ENCODE measurements around the gene CKAP5. TPM values are rescaled to one million over a fixed set of nuclear protein-coding genes. Genes with fewer than 3 reads are reported as not detected.

Gene CKAP5
- total RNA-seq, 1 experiment from 2014 or later: 221 TPM

GRCh38 chr11:46877580-46877979 is 31.5 kb upstream of the CKAP5 start:
- POLR2A ChIA-PET: no interaction called here
- H3K9me3 Mint-ChIP-seq (ENCODE audit: unreplicated experiment): no peaks in the 10 kb centered on the region
- no TSS peak for BruUV-seq (replicated peaks)
- DNase-seq: no peak
- CTCF ChIA-PET: no interaction called here
- no peaks in the 10 kb centered on the region; the same call in 1 of the 2 replicates for H3K36me3 ChIP-seq (ENCODE audit: control insufficient read depth, insufficient read depth, low read length)
- no peak overlapping the region for H3K4me3 Mint-ChIP-seq (ENCODE audit: unreplicated experiment)
- no peaks in the 10 kb centered on the region for H3K27me3 ChIP-seq (replicated peaks; ENCODE audit: control insufficient read depth, insufficient read depth, low read length)
- H3K9me3 ChIP-seq: no peaks in the 10 kb centered on the region
- intact Hi-C loops (cut with micrococcal nuclease; ENCODE audit: unreplicated experiment): no loop called here
- H3K4me1 Mint-ChIP-seq (ENCODE audit: low read depth, unreplicated experiment): no peaks in the 10 kb centered on the region
- TF ChIP-seq, protein P1, sequence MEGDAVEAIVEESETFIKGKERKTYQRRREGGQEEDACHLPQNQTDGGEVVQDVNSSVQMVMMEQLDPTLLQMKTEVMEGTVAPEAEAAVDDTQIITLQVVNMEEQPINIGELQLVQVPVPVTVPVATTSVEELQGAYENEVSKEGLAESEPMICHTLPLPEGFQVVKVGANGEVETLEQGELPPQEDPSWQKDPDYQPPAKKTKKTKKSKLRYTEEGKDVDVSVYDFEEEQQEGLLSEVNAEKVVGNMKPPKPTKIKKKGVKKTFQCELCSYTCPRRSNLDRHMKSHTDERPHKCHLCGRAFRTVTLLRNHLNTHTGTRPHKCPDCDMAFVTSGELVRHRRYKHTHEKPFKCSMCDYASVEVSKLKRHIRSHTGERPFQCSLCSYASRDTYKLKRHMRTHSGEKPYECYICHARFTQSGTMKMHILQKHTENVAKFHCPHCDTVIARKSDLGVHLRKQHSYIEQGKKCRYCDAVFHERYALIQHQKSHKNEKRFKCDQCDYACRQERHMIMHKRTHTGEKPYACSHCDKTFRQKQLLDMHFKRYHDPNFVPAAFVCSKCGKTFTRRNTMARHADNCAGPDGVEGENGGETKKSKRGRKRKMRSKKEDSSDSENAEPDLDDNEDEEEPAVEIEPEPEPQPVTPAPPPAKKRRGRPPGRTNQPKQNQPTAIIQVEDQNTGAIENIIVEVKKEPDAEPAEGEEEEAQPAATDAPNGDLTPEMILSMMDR (IDR thresholded peaks at IDR 0.05; ENCODE audit: insufficient read depth in 1 of 2, low read depth in 1 of 2, low read length in 1 of 2, severe bottlenecking in 1 of 2, unreplicated experiment in 1 of 2): no peak
- no peaks in the 10 kb centered on the region for H3K27me3 Mint-ChIP-seq (ENCODE audit: insufficient read depth, unreplicated experiment)
- no peaks in the 10 kb centered on the region for H3K4me1 ChIP-seq
- H3K27ac Mint-ChIP-seq (ENCODE audit: unreplicated experiment): no peak overlapping the region
- no peak overlapping the region for H3K4me3 ChIP-seq (ENCODE audit: low read depth, low read length)
- peaks cover 18% of the 10 kb centered on the region for H3K36me3 Mint-ChIP-seq (ENCODE audit: insufficient read depth, unreplicated experiment)

GRCh38 chr11:46876471-46876870 is 30.4 kb upstream of the CKAP5 start:
- no peak overlapping the region for H3K4me3 ChIP-seq (ENCODE audit: low read depth, low read length)
- CTCF ChIA-PET: no interaction called here
- Mint-ChIP-seq H3K9me3 (ENCODE audit: unreplicated experiment) (no peaks in the 10 kb centered on the region), H3K27ac (ENCODE audit: unreplicated experiment) (no peak overlapping the region), H3K4me3 (ENCODE audit: unreplicated experiment) (no peak overlapping the region), H3K36me3 (ENCODE audit: insufficient read depth, unreplicated experiment) (peaks cover 16% of the 10 kb centered on the region), H3K4me1 (ENCODE audit: low read depth, unreplicated experiment) (no peaks in the 10 kb centered on the region), H3K27me3 (ENCODE audit: insufficient read depth, unreplicated experiment) (no peaks in the 10 kb centered on the region)
- BruUV-seq (replicated peaks): no TSS peak
- H3K9me3 ChIP-seq: no peaks in the 10 kb centered on the region
- H3K36me3 ChIP-seq (ENCODE audit: control insufficient read depth, insufficient read depth, low read length): no peaks in the 10 kb centered on the region; the same call in 1 of the 2 replicates
- DNase-seq: no peak
- POLR2A ChIA-PET: no interaction called here
- no peaks in the 10 kb centered on the region for H3K4me1 ChIP-seq
- TF ChIP-seq, protein P1 (IDR thresholded peaks at IDR 0.05; ENCODE audit: insufficient read depth in 1 of 2, low read depth in 1 of 2, low read length in 1 of 2, severe bottlenecking in 1 of 2, unreplicated experiment in 1 of 2): no peak
- H3K27me3 ChIP-seq (replicated peaks; ENCODE audit: control insufficient read depth, insufficient read depth, low read length): no peaks in the 10 kb centered on the region
- intact Hi-C loops (cut with micrococcal nuclease; ENCODE audit: unreplicated experiment): no loop called here

DNA sequence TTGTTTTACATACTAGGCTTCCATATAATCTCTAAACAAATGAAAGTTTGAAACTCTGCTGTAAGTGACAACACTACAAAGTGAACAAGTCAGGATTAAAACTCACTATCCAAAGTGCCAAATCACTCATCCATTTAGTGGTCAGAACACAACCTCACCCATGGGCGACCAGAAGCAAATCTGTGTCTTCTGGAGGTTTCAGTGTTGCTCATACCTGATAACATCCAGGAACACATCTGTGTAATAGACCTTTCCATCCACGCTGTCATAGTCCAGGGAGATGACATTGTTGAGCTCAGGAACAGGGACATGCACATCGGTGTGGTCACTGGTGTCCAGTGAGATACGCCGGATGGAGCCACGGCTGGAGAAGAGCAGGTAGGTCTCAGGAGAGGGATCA is 28.5 kb upstream of the CKAP5 start:
- H3K36me3 Mint-ChIP-seq (ENCODE audit: insufficient read depth, unreplicated experiment): peaks cover 16% of the 10 kb centered on the region
- no peaks in the 10 kb centered on the region for H3K27me3 ChIP-seq (replicated peaks; ENCODE audit: control insufficient read depth, insufficient read depth, low read length)
- ChIA-PET CTCF (interaction anchor here (1.0 kb wide), 1 partner anchor 12 kb away, joined by 3 read pairs; no protein-coding TSS in a partner anchor), POLR2A (no interaction called here)
- H3K4me3 Mint-ChIP-seq (ENCODE audit: unreplicated experiment): no peak overlapping the region
- no peaks in the 10 kb centered on the region for H3K4me1 Mint-ChIP-seq (ENCODE audit: low read depth, unreplicated experiment)
- no peaks in the 10 kb centered on the region for H3K27me3 Mint-ChIP-seq (ENCODE audit: insufficient read depth, unreplicated experiment)
- H3K9me3 ChIP-seq: no peaks in the 10 kb centered on the region
- H3K36me3 ChIP-seq (ENCODE audit: control insufficient read depth, insufficient read depth, low read length): no peaks in the 10 kb centered on the region; the same call in 1 of the 2 replicates
- no peaks in the 10 kb centered on the region for H3K4me1 ChIP-seq
- no peaks in the 10 kb centered on the region for H3K9me3 Mint-ChIP-seq (ENCODE audit: unreplicated experiment)
- H3K4me3 ChIP-seq (ENCODE audit: low read depth, low read length): no peak overlapping the region
- BruUV-seq (replicated peaks): no TSS peak
- DNase-seq: no peak
- intact Hi-C loops (cut with micrococcal nuclease; ENCODE audit: unreplicated experiment): no loop called here
- TF ChIP-seq, protein P1 (IDR thresholded peaks at IDR 0.05; ENCODE audit: insufficient read depth in 1 of 2, low read depth in 1 of 2, low read length in 1 of 2, severe bottlenecking in 1 of 2, unreplicated experiment in 1 of 2): no peak
- no peak overlapping the region for H3K27ac Mint-ChIP-seq (ENCODE audit: unreplicated experiment)

All from Caco-2 (cell line).